Osteocyte (in vitro differentiated cells): ENCODE data around the gene TOX4. TPM values are rescaled to one million over a fixed set of nuclear protein-coding genes. Genes with fewer than 3 reads are reported as not detected.
A peak's percentile ranks its signal among the peaks of the same experiment; 100 is the strongest.

Experiments used
- DNase-seq: peaks from one replicate; pipeline ENCODE4 v3.0.0; 2021; ENCODE audit warnings: mixed read lengths; ENCODE audit not compliant: unreplicated experiment; ENCODE audit errors: extremely low spot score
- H3K27ac Mint-ChIP-seq: one replicate; pipeline ENCODE4 v1.8.0; 2021; ENCODE audit warnings: mild to moderate bottlenecking, mixed read lengths; ENCODE audit not compliant: unreplicated experiment
- H3K27me3 Mint-ChIP-seq: one replicate; pipeline ENCODE4 v1.8.0; 2021; ENCODE audit warnings: mixed read lengths; ENCODE audit not compliant: unreplicated experiment
- H3K36me3 Mint-ChIP-seq: one replicate; pipeline ENCODE4 v1.8.0; 2021; ENCODE audit warnings: mixed read lengths; ENCODE audit not compliant: unreplicated experiment
- H3K4me1 Mint-ChIP-seq: one replicate; pipeline ENCODE4 v1.8.0; 2021; ENCODE audit warnings: mixed read lengths; ENCODE audit not compliant: unreplicated experiment
- H3K4me3 Mint-ChIP-seq: one replicate; pipeline ENCODE4 v1.8.0; 2021; ENCODE audit warnings: mild to moderate bottlenecking, moderate library complexity, mixed read lengths; ENCODE audit not compliant: unreplicated experiment
- H3K9me3 Mint-ChIP-seq: one replicate; pipeline ENCODE4 v1.8.0; 2021; ENCODE audit warnings: mixed read lengths; ENCODE audit not compliant: unreplicated experiment
- total RNA-seq: library from RNA; stranded (reverse); gene quantifications from 2 replicates; pipeline ENCODE4 v1.2.1, GENCODE V29; 2021
- TF ChIP-seq, protein P1 (sequence below): fragments of 200-600 bp; sonication (generic); IDR thresholded peaks from 2 replicates; pipeline ENCODE4 v1.5.0; 2021; ENCODE audit warnings: antibody characterized with exemption, mild to moderate bottlenecking, moderate library complexity

The TOX4 gene
- total RNA-seq, 1 donor from 2014 or later: 78.8 TPM

DNA sequence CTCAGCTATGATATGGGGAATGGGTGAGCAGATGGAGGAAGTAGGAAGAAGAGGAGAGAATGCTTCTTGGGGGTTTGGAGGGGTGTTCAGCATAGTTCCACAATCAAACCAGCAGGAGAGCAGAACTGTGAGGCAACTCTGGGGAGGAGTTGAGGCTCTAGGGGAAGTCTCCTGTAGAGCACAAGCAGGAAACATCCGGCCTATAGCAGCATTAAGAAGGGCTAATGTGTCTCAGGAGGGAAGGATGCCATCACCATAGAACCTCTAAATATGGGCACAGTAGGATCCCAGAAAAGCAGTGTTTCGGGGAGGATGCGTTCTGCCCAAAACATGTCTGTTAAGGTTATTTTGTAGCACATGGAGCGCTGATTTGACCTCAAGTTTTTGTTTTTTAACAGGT lies 57.6 kb downstream of the TOX4 start:
- Mint-ChIP-seq H3K4me1 (peaks cover 10% of the 10 kb centered on the region), H3K4me3 (no peak overlapping the region), H3K27me3 (peaks cover 63% of the 10 kb centered on the region), H3K36me3 (no peaks in the 10 kb centered on the region), H3K9me3 (no peaks in the 10 kb centered on the region), H3K27ac (no peak overlapping the region)
- no peak for DNase-seq
- TF ChIP-seq, protein P1, sequence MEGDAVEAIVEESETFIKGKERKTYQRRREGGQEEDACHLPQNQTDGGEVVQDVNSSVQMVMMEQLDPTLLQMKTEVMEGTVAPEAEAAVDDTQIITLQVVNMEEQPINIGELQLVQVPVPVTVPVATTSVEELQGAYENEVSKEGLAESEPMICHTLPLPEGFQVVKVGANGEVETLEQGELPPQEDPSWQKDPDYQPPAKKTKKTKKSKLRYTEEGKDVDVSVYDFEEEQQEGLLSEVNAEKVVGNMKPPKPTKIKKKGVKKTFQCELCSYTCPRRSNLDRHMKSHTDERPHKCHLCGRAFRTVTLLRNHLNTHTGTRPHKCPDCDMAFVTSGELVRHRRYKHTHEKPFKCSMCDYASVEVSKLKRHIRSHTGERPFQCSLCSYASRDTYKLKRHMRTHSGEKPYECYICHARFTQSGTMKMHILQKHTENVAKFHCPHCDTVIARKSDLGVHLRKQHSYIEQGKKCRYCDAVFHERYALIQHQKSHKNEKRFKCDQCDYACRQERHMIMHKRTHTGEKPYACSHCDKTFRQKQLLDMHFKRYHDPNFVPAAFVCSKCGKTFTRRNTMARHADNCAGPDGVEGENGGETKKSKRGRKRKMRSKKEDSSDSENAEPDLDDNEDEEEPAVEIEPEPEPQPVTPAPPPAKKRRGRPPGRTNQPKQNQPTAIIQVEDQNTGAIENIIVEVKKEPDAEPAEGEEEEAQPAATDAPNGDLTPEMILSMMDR: no peak

DNA sequence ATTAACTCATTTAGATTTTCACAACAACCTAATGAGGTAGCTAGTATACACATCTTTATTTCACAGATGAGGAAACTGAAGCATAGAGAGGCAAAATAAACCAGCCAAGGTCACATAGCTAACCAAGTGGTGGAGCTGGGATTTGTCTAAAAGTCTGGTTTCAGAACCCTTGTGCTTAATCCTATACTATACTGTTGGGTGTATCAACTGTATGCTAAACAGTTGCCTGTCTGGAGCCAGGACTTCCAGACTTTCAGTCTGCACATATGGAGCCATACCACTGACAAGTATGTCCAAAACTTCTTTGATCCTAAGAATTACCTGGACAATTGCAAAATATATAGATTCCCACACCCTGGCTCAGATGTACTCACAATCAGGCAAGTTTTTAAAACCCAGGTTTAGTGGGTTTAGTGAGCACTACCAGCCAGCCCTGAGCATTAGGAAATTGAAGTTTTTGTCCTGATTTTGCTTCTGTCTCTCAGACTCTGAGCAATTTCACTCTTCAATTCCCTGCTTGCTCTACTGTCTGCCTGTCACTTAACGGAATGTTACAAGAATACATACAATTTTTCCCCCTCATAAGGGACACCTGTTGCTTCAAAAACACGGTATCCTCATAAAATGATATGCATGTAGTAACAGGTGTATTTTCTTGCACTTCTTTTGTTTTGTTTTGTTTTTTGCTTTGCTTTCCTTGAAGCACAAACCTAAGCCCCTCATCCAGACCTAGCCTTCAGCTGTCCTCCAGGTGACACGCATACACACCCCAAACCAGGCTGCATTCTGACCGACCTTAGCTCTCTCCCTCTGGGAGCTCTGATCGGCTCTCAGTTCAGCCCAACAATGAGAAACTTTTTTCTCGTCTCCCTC lies 58.8 kb downstream of the TOX4 start:
- Mint-ChIP-seq H3K9me3 (no peaks in the 10 kb centered on the region), H3K27me3 (peaks cover 61% of the 10 kb centered on the region), H3K36me3 (no peaks in the 10 kb centered on the region), H3K27ac (no peak overlapping the region), H3K4me1 (peaks cover 10% of the 10 kb centered on the region), H3K4me3 (peak overlapping the region; percentile 44)
- TF ChIP-seq, protein P1: no peak
- DNase-seq: no peak

DNA sequence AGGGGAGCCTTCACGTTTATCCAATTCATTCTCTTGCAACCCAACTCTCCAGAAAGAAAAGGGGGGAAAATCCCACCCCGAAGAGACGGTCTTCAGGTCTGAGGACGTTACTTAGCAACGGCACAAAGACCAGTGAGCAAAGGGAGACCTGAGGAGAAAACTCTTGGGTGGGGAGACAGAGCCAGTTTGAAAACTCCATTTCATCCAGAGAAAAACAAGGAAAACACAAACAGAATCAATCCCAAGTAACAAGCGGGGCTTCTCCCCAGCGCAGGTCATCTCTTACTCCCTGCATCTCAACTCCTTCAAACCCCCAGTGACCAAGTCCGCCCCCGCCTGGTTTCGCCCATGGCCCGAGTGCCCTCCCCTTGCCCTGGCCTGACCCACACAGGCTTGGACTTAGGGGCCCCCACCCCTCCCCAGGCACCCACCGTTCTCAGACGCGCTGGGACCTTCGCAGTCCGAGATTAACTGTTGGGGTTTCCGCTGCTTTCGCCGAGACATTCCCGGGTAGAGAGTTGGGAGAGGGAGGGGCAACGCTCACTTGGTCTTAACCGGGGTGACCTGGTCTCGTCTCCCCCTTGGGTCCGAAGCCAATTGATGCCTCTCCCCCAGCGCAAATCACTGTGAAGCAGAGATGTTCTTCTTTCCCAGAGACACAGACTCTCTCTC lies 59.6 kb downstream of the TOX4 start:
- H3K9me3 Mint-ChIP-seq: no peaks in the 10 kb centered on the region
- H3K27ac Mint-ChIP-seq: no peak overlapping the region
- peak overlapping the region; percentile 44 for H3K4me3 Mint-ChIP-seq
- peaks cover 10% of the 10 kb centered on the region for H3K4me1 Mint-ChIP-seq
- H3K27me3 Mint-ChIP-seq: peaks cover 59% of the 10 kb centered on the region
- H3K36me3 Mint-ChIP-seq: no peaks in the 10 kb centered on the region
- TF ChIP-seq, protein P1: no peak
- no peak for DNase-seq

DNA sequence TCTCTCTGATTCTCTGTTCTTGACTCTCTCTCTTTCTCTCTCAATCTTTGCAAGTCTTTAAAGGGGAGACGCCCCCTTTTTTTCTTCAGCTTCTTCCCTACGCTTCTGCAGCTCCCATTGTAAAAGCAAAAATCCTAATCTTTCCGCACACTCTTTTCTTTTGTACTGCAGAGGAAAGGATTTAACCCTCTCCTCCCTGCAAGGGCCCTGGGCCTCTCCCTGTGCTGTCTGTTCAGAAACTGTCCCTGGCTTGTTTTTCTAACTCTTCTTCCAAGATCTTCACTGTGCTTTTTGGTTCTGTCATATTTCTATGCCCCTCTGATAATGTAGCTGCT lies 60.1 kb downstream of the TOX4 start:
- DNase-seq: no peak
- TF ChIP-seq, protein P1: no peak
- Mint-ChIP-seq H3K4me1 (peaks cover 10% of the 10 kb centered on the region), H3K4me3 (peak overlapping the region; percentile 44), H3K9me3 (no peaks in the 10 kb centered on the region), H3K27me3 (peaks cover 55% of the 10 kb centered on the region), H3K36me3 (no peaks in the 10 kb centered on the region), H3K27ac (no peak overlapping the region)

DNA sequence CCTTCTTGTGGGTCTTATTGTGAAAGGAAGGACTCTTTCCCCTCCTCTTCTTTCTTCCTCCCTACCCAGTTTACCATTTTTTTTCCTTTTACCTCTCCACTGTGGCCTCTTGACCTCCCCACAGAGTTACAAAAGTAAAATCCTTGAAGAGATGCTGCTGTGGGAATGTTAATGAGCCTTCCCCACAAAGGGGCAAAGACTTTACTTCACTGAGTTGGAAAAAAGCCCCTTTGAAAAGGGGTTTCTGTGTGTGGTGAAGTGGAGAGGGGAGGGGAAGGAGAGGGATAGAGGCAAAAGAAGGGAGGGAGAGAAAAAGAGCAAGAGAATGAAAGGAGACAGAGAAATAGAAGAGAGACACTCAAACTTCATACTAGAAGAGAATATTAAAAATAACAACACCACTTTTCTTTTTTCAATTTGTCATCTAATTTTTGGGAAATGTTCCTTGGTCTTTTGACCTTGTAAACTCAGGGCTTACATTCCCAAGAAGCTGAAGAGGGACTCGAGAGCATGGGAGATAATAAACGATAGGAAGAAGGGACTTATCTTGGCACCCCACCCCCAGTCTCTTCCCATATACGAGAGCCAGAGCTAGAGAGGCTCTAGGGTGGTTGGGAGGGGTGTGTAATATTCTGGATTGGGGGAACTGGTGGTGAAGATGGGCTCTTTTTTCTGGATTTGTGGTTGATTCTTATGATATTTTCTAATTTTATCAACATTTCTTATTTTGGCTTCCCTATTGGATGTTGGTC lies 62.4 kb downstream of the TOX4 start:
- no peaks in the 10 kb centered on the region for H3K9me3 Mint-ChIP-seq
- no peak overlapping the region for H3K4me3 Mint-ChIP-seq
- H3K27me3 Mint-ChIP-seq: peaks cover 53% of the 10 kb centered on the region
- no peaks in the 10 kb centered on the region for H3K36me3 Mint-ChIP-seq
- DNase-seq: no peak
- H3K4me1 Mint-ChIP-seq: peaks cover 10% of the 10 kb centered on the region
- TF ChIP-seq, protein P1: no peak
- no peak overlapping the region for H3K27ac Mint-ChIP-seq
